A204.1 (cell line): ENCODE results near the gene OSM.
A peak's percentile ranks its signal among the peaks of the same experiment; 100 is the strongest.
"Not testable (repeated sequence)": the region's sequence is repeated elsewhere in the genome, so short reads cannot be mapped to it uniquely, and the experiment has no call there.

ENCODE experiments used
- FAIRE-seq: peaks from 2 replicates; lab custom pipeline; 2012; peaks lifted over from hg19 to GRCh38; lab: Jason Lieb, UNC

Gene OSM

DNA sequence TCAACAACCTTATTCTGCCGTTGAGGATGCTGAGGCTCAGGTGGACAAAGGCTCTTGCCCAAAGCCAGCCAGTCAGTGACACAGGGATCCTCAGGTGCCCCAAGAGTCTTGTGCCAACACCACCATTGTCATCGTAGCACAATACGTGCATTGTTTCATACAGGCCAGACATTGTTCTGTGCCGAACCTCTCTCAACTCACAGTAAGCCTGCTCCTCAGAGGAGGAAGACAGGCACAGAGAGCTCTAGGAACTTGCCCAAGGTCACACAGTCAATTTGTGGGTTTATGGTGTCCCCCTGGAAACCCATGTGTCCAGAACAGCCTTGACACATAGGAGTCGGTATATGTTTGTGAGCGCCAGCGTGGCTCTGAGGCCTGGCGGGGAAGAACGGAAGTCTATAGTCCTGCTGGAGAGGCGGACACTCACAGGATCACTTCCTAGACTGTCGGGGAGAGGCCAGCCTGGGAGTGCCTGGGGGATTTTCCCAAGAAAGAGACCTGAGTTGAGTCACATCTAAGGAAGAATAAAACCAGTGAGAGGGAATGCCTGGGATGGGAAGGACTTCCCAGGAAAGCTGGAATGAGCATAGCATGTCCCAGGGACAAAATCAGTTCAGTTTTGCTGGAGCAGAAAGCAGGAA is 40.3 kb downstream of the OSM start:
- FAIRE-seq = peak; percentile 39

DNA sequence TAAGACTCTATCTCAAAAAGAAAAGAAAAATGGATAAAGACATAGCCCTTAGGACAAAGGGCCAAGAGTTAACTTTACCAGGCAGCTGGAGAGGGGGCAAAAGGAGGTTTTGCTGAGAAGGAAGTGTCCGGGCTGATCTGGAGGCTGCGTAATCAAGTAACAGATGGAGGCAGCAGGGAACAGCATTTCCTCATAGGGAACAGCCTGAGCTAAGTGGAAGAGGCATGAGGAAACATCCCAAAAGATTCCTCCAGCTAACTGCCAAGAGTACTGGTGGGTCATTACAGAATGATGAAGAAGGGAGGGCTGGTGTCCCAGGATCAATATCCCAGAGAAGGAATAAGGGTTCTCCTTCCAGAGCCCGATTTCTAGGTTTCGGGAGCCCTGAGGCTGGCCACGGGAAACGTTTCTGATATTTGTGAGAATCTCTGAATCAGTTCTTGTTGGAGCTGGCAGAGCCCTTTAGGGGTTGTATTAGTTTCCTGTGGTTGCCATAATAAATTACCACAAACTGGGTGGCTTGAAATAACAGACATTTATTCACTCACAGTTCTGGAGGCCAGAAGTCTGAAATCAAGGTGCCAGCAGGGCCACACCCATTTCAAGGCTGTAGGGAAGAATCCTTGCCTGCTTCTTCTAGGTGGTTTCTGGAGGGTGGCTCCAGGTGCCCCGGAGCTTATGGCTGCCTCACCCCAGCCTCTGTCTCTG is 41.3 kb downstream of the OSM start:
- no peak for FAIRE-seq

DNA sequence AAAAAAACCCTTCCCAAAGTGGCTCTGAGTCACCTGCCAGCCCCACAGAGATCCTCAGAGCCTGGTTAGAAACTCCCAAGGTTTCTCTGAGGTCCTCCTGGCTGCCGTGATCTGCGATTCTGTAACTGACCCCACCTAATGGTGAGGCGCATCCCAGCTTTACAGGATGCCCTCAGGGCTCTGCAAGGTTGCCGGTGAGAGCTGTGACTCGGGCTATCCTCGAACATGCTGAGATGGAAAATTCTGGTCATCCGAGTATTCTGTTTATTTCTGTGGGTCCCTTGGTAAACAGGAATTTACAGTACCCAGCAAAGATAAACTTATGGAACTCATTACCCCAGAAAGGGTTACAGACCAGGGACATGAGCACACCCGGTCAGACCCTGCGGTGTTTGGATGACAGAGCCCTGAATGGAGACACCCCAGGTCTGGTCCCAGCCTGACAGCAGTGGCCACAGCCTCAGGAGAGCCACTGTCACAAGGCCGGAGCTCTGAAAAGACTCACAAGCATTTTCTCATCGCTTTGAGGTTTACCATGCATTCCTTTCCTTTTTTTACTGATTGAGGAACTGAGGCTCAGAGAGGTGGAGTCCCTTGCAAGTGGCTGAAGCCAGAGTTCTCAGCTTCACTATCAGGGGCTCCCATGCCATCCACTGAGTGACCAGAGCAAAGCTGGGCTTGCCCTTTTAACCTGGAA is 42.3 kb downstream of the OSM start:
- FAIRE-seq = no peak

DNA sequence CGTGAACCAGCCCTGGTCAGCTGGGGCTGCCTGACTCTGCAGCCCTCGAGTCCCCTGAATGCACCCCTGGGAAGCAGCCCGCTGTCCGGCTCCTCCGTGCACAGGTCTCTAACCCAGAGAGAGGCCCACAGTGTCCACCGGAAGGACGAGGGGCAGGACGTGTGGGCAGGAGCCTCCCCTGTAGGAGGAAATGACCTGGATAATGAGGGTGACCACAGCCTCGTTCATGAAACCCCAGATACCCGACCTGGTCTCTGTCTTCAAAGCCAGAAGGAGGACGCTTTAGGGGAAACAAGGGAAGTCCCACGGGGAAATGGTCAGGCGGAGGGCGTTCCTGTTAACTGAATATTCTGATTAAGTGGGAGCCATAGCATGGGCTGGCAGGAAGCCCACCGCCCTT is 43.3 kb downstream of the OSM start:
- FAIRE-seq = no peak

DNA sequence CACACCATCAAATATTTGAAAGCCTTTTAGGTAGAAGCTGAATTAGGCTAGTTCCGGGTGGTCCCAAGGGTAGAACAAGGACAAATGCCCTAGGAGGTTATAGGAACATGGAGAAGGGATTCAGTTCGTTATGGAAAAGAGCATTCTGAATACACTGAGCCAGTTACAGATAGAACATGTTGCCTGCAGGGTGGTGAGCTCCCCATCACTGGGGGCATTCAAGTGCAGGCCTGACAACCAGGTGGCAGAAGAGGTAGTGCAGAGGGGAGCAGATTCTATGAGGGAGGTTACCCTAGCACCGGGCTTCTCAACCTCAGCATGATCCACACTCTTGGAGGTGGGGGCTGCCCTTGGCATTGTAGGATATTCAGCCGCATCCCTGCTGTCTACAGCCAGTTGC is 44.3 kb downstream of the OSM start:
- FAIRE-seq = no peak

DNA sequence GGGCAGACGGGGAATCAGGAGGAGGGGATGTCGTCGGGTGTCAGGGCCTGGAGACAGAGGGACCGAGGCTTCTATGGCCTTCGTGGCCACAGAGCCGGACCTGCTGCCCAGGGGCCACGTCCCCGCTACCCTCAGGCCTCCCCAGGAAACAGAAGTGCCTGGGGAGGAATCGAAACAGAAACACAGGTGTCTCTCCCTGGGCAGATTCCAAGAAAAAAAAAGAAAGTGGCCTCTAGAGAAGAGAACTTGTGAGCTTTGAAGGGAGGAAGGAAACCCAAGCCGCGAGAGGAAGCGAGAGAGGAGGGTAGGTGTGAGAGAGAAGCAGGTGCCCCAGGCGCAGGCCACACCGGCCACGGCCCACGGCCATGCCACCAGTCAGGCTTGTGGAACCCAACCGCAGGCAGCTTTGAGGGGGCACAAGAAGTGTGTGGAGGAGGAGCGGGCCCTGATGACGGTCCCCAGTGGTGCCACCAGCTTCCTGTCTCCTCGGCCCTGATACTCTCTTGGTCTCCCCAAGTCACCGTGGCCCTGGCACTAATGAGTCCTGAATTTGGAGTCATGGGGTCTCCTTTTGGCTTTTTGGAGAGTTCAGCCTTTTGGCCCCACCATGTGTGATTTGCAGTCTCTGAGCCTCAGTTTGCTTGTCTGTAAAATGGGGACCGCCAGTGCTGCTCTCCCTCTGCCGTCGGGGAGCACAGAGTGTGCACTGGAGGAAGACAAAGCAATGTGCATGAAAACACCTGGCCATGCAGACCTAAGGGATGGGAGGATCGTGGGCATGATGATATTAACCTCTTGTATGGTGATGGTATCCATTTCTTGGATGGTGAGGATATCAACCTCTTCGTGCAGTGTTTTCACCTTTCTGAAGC is 45.3 kb downstream of the OSM start:
- FAIRE-seq = peak; percentile 63

DNA sequence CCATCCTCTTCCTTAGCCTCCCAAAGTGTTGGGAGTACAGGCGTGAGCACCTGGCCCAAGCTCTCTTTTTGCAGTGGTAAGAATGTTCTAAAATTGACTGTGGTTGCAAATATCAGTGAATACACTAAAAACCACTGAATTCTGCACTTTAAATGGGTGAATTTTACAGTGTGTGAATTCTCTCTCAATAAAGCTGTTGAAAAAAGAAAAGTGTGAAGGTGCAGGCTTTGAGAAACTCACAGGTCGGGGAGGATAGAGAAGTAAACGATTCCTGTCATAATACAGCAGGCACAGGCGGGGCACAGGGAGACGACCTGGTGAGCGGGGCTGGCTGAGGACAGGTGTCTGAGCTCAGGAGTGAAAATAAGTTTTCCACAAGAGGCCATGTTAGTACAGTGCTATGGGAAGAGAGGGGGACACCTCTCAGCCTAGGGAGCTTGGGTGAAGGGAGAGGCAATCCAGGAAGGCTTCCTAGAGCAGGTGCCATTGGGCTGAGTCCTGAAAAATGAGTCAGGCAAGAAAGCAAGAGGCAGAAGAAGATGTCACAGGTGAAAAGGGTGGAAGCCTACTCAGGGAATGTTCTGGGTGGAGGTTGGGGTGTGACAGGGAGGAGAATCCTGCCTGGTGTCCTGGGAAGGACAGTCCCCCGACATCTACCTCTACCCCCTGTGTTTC is 46.2 kb downstream of the OSM start:
- FAIRE-seq = no peak

DNA sequence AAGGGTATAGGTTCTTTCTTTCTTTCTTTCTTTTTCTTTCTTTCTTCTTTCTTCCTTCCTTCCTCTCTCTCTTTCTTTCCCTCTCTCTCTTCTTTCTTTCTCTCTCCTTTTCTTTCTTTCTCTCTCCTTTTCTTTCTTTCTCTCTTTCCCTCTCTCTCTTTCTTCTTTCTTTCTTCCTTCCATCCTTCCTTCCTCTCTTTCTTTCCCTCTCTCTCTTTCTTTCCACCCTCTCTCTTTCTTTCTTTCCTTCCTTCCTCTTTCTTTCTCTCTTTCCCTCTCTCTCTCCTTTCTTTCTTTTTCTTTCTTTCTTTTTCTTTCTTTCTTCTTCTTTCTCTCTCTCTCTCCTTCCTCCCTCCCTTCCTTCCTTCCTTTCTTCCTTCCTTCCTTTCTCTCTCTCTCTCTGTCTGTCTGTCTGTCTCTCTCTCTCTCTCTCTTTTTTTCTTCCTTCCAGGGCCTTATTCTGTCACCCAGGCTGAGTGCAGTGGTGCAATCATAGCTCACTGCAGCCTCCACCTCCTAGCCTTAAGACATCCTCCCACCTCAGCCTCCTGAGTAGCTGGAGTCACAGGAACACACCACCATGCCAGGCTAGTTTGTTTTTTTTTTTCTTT is 46.9 kb downstream of the OSM start:
- FAIRE-seq = no peak

DNA sequence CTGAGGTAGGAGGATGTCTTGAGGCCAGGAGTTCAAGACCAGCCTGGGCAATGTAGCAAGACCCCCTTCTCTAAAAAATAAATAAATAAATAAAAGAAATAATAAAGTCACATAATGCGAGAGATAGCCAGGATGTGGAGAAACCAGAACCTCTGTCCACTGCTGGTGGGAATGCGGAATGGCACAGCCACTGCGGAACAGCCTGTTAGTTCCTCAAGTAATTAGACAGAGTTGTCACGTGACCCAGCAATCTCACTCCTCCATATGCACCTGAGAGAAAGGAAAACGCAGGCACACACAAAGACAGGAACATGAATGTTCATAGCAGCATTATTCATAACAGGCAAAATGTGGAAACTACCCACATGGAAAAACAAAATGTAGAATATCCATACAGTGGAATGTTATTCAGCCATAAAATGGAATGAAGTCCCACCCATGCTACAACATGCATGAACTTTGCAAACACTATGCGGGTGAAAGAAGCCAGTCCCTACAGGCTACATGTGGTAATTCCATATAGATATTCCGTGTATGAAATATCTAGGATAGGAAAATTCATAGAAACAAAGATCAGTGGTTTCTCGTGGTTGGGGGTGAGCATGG is 47.5 kb downstream of the OSM start:
- peak; percentile 70 for FAIRE-seq

DNA sequence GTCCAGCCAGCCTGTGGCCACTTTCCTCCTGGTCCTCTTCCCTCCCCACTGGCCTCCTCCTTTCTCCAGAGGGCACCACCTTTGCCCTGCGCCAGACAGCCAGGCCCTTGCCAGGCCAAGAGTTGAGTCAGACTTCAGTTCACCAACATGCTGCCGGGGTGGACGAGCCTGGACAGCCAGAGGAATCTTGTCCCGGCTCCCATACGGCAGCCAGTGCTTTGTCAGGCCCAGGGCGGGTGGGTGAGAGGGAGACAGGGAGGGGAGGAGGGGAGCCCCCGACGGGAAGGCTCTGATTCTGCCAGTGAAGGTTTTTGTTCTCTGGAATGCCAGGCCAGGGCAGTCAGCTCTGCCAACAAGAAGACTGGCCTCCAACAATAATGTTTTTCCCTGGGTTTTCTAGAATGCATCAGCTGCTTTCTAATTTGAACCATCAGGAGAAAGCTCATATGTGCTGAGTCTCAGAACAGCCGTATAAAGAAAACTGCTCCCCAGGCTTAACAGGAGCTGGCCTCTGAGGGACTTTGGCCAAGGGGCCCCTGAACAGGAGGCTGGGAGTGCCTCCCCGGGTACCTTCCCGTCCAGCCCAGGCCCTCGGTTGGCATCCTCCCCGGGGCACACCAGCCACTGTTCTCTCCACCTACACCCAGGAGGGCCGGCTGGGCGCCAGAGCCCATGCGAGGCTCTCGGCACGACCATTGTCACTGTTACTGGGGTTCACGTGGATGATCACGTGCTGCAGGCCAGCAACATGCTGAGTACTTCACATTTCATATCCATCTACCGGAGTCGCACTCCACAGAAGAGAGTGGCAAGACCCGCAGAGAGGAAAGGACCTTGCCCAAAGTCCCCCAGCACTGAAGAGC is 48.7 kb downstream of the OSM start:
- peak; percentile 27 for FAIRE-seq

DNA sequence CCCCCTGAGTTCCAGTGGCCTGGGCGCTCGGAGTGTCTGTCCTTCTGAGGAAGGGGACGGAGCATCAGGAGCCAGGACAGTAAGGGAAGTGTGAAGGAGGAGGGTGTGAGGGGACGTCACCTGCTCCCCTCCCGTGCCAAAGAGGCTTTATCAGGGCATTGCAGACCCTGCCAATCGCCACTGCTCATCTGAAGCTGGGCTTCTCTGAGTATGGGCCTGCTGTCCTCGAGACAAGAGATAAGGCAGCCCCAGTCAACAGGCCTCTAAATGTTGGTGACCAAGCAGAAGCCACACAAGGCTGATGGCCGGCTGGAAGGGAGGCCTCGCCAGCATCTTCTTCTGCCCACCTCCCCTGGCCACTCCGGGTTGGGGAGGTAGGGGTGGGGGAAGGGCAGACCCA is 49.9 kb downstream of the OSM start:
- FAIRE-seq = no peak

DNA sequence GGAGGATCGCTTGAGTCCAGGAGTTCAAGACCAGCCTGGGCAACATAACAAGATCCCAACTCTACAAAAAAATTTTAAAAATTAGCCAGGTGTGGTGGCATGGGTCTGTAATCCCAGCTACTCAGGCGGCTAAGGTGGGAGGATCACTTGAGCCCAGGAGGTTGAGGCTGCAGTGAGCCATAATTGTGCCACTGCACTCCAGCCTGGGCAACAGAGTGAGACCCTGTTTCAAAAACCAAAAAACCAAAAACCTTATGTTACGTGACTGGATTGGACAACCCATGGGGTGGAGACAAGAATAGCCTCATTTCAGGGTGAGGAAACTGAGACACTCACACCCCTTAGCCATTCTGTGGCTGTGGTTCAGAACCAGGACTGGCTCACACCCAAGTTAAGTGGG is 50.4 kb downstream of the OSM start:
- FAIRE-seq = not testable (repeated sequence)

DNA sequence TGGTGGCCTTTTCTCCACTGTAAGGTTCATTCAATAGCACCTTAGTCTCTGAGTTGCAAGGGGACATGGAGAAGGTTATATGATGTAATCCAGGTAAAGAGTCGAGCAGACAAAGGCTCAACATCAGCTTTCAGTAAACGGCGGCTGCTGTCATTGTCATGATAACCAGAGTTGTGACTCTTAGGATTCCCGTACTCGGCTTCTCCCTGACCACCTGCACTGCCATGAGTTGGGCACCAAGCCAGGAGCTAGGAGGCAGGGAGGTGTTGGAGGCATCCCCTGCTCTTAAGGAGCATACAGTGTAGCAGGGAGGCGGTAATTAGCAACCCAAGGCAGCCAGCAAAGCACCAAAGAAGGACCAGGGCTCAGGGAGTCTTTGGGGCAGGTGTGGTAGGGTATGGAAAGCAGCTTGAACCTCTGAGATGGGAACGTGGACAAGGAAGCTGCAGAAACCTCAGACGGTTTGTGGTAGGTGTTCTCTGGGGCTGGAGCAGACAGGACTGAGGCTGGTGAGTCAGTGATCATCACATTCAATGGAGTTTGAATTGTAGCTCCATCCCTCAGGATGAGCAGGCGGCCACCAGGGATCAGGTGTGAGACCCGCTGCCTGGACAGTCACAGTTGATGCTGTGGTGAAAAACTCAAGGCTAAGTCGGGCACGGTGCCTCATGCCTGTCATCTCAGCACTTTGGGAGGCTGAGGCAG is 51.8 kb downstream of the OSM start:
- no peak for FAIRE-seq

DNA sequence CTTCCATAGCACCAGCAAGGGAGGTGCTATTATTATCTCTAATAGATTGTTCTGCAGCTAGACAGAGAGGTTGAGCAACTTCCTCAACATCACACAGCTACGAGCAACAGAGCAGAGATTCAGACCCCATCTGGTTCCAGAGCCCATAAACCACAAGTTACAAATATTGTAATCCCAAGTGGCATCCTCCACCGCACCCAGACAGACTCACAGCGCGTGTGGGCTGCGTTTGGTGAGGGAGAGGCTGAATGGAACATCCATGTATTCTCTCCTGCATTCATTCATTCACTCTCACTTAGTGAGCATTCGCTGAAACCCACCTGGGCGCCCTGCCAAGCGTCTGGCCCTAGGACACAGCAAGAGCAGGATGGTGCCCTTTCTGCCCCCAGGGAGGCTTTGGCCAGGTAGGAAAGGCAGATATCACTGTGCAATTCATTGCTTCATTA is 53.6 kb downstream of the OSM start:
- FAIRE-seq = no peak
